Ovary (tissue), 9 donors: ENCODE results near the gene PWP2. TPM values are rescaled to one million over a fixed set of nuclear protein-coding genes. Genes with fewer than 3 reads are reported as not detected.

Experiments used
- DNase-seq, 5 donors: peaks; one replicate each; pipeline ENCODE4 v3.0.0-alpha.2; 2019 to 2020
- H3K27ac ChIP-seq, 2 donors: fragments of 200-600 bp; one replicate each; pipeline versions ENCODE4 v1.5.1 to v1.8.0; 2019 to 2022
- H3K27me3 ChIP-seq: fragments of 200-600 bp; one replicate; pipeline ENCODE4 v1.8.0; 2022
- H3K36me3 ChIP-seq: fragments of 200-600 bp; sonication (generic); one replicate; pipeline ENCODE4 v1.5.1; 2019
- H3K4me1 ChIP-seq: one replicate; pipeline ENCODE4 v1.8.1; 2013; ENCODE audit warnings: mild to moderate bottlenecking, moderate library complexity; ENCODE audit not compliant: insufficient read depth
- H3K4me3 ChIP-seq: fragments of 200-600 bp; sonication (generic); one replicate; pipeline ENCODE4 v1.5.1; 2017
- H3K9me3 ChIP-seq, 2 donors: fragments of 200-600 bp in 1 of 2; sonication (generic) in 1 of 2; one replicate each; pipeline versions ENCODE4 v1.5.1 to v1.8.1; 2013 to 2019; ENCODE audit warnings: mild to moderate bottlenecking in 1 of 2, moderate library complexity in 1 of 2
- CTCF ChIP-seq, 3 donors: fragments of 450-650 bp in 2 of 3; fragments of 200-600 bp in 1 of 3; IDR thresholded peaks; one replicate each; pipeline versions ENCODE4 v1.5.1 to v1.8.0; 2016 to 2022; ENCODE audit warnings: antibody characterized with exemption in 3 of 3, mild to moderate bottlenecking in 1 of 3
- EP300 ChIP-seq: sonication (generic); formaldehyde crosslinking; IDR thresholded peaks from one replicate; pipeline ENCODE4 v1.6.1; 2017; ENCODE audit warnings: antibody characterized with exemption
- POLR2A ChIP-seq: fragments of 450-650 bp; IDR thresholded peaks from one replicate; pipeline ENCODE4 v1.6.1; 2017; ENCODE audit warnings: antibody characterized with exemption, mild to moderate bottlenecking, moderate library complexity
- WGBS, 3 donors: extraction: QIAGEN DNeasy Blood & Tissue Kit in 1 of 3; methylation state at CpG; one replicate each; pipeline versions ENCODE4 v1.1.5 to v1.1.7; 2013 to 2017; 5-methylcytosine and 5-hydroxymethylcytosine counted together
- intact Hi-C, 4 donors: fragments of 100-400 bp; cut with DNase I; formaldehyde crosslinking; loops; one replicate each; pipeline versions ENCODE4 v1.11.0 to v1.15.1; 2022 to 2023
- polyA plus RNA-seq, 2 donors: library from polyadenylated mRNA; stranded (reverse); fragments of 200-250 nt in 1 of 2; fragments of 350-450 nt in 1 of 2; fragmentation: Illumina TruSeq in 1 of 2; extraction: RNeasy Lipid Tissue Mini Kit (QIAGEN cat#74804) in 1 of 2; gene quantifications; one replicate each; pipeline ENCODE4 v1.2.3, GENCODE V29; 2013 to 2014
- total RNA-seq, 7 donors: library from RNA; depleted of rRNA in 2 of 7; stranded (reverse); fragments of >200 nt in 2 of 7; fragmentation: NEBNext Ultra II Directional in 3 of 7; extraction: Animal tissue kit (Norgen Biotek cat#: 25700) in 3 of 7; gene quantifications; one replicate each; pipeline versions ENCODE4 v1.1.0 to v1.2.4, GENCODE V29; 2016 to 2023
- donor health status: DM: no; HTN: no; CAD: no; lungs with moderate emphysema.
- donor health status: DM: no; HTN: no; CAD: no.
- donor health status: Bipolar disorder and iron deficiency.
- donor health status: DM: yes; HTN: yes; CAD: no.
- donor health status: DM: no; HTN: no; CAD: no.
- donor health status: DM: yes; HTN: yes; CAD: no.

The PWP2 gene
- total and polyA plus RNA-seq, 9 donors: 1.2 to 9.3 (median 4.3) TPM

DNA sequence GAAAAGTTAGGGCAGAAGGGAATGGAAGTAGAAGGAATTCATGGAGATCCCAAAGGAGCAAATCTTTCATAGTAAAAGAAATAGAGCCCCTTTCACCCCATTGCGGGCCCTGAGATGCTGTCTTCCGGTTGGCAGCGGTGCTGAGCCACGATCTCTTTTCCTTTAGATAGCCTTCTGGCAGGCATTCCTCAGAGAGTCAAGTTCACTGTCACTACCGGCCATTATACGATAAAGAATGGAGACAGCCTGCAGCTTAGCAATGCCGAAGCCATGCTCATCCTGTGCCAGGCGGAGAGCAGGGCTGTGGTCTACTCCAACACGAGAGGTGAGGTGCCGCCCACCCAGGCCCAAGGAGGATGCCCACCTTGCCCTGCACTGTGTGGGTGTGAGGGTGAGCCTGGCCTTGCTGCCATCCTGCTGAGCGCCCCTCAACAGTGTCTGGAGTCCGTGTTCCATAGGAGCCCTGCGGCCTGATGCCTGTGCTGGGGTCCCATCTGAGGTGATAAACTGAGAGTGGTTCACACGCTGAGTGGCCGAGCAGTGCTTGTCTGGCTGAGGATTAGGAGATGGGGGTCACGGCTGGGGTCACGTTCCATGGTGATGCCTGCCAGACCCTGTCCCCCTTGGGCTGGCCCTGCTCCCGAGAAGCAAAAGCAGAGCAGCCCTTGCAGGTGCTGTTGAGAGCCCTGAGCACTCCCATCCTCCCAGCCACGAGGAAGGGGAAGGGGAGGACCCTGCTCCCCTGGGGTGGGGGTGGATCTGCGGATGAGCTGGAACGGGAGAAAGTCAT is 20.4 kb upstream of the PWP2 start:
- Histone ChIP-seq H3K9me3 (no peaks in the 10 kb centered on the region), H3K4me3 (no peak overlapping the region), H3K36me3 (no peaks in the 10 kb centered on the region), H3K27me3 (no peaks in the 10 kb centered on the region), H3K27ac (no peak overlapping the region), H3K4me1 (no peaks in the 10 kb centered on the region)
- TF ChIP-seq EP300 (no peak), POLR2A (no peak), CTCF (IDR thresholded peaks at IDR 0.05) (no peak)
- WGBS, 3 donors: 86 to 89% (median 89%) methylated on average over 19 to 21 of the region's 21 CpGs
- intact Hi-C loops: no loop called here
- DNase-seq: no peak

DNA sequence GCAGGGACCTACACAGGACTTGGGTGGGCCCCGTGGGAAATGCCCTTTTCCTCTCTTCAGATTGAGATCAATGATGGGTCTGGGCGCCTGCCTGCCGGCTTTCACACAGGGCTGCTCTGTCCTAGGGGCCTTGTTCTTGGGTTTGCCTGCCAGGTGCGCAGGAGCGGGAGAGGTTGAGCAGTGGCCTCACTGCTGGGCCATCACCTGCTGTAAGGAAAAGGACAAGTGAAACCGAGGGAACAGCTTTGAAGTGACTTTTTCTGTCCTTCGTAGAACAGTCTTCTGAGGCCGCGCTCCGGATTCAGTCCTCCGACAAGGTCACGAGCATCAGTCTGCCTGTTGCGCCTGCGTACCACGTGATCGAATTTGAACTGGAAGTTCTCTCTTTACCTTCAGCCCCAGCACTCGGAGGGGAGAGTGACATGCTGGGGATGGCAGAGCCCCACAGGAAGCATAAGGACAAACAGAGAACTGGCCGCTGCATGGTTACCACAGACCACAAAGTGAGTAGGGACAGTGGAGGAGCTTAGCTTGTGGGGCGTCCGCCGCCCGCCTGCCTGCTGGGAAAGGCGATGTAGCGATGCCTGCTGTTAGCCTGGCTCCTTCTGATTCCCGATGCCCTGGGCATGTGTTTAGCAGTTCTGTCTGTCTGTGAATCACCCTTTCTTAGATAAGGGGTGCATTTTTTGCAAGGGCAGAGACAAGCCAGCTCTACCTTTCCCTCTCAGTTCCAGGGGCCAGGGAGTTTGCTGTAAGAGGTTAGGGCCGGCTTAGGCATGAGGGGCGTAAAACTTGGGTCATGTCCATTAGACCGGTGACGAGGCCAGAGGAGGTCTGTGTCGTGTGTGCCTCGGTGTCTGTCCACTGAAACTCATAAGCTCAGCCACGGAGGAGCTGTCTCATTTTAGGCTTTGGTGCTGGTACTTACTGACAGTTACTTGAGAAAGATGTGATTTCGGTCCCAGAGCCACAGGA is 19.5 kb upstream of the PWP2 start:
- Histone ChIP-seq H3K36me3 (no peaks in the 10 kb centered on the region), H3K9me3 (no peaks in the 10 kb centered on the region), H3K4me3 (no peak overlapping the region), H3K27ac (no peak overlapping the region), H3K27me3 (no peaks in the 10 kb centered on the region), H3K4me1 (no peaks in the 10 kb centered on the region)
- TF ChIP-seq POLR2A: no peak
- no peak for TF ChIP-seq EP300
- no peak for TF ChIP-seq CTCF (IDR thresholded peaks at IDR 0.05)
- intact Hi-C loops: no loop called here
- DNase-seq: no peak
- 94 to 98% (median 94%) methylated on average over 32 to 33 of the region's 33 CpGs for WGBS, 3 donors

DNA sequence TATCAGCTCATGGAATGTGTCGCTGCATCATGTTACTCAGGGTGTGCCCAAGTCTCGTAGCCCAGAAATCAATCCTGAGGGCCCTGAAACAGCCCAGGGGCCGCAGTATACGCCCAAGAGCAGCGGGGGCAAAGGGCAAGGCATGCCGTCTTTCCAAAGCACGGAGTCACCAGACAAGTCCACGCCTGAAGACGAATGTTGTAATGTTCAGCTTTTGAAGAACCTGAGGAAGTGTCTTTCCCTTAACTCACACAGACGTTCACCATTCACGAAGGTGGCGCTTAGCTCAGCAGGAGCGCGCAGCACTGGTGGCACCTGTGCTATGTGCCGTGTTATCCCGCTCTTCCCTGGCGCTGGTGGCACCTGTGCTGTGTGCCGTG is 18.8 kb upstream of the PWP2 start:
- 92 to 96% (median 95%) methylated on average over 18 of the region's 18 CpGs for WGBS, 3 donors
- H3K27ac ChIP-seq: no peak overlapping the region

More for the DNA sequence above, 18.8 kb upstream of the PWP2 start:
- Histone ChIP-seq H3K9me3 (no peaks in the 10 kb centered on the region), H3K36me3 (no peaks in the 10 kb centered on the region), H3K4me1 (no peaks in the 10 kb centered on the region), H3K4me3 (no peak overlapping the region), H3K27me3 (no peaks in the 10 kb centered on the region)
- no peak for TF ChIP-seq EP300
- TF ChIP-seq CTCF (IDR thresholded peaks at IDR 0.05): no peak
- TF ChIP-seq POLR2A: no peak
- no peak for DNase-seq
- intact Hi-C loops: no loop called here
